ENCODE data around the gene ALDH9A1.

ALDH9A1 gene

DNA sequence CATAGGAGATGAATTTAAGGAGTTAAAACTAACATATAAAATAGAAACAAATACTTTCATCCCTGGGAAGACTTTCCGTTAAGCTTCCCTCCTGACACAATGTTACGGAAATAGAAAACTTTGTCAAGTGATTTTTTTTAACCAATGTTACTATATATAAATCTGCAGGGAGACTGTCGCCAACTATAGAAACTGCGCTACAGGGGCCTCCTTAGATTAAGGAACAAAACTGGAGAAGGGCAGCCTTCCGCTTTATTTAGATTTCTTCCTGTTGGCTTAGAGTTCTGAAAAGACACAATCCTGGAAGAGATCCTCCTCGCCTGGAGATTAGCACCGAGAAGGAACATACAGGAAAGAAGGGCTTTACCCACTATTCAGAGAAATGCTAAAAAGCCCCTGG, 65.9 kb downstream of the ALDH9A1 start:
- no peak for TF ChIP-seq CTCF (IDR thresholded peaks at IDR 0.05; ENCODE audit: borderline replicate concordance, control extremely low read depth, extremely low read depth, insufficient read depth, missing control alignments)
- in situ Hi-C loops (cut with MboI; ENCODE audit: low sequenced_read_pairs, unreplicated experiment), result no loop called here
- no peak for DNase-seq (ENCODE audit: low spot score)

GRCh38 chr1:165632152-165632469, 66.3 kb downstream of the ALDH9A1 start:
- in situ Hi-C loops (cut with MboI; ENCODE audit: low sequenced_read_pairs, unreplicated experiment), result no loop called here
- TF ChIP-seq CTCF (IDR thresholded peaks at IDR 0.05; ENCODE audit: borderline replicate concordance, control extremely low read depth, extremely low read depth, insufficient read depth, missing control alignments), result no peak
- DNase-seq (ENCODE audit: low spot score), result no peak

GRCh38 chr1:165631342-165632151, 66.8 kb downstream of the ALDH9A1 start:
- DNase-seq (ENCODE audit: low spot score), result peak; percentile 31
- in situ Hi-C loops (cut with MboI; ENCODE audit: low sequenced_read_pairs, unreplicated experiment), result no loop called here
- no peak for TF ChIP-seq CTCF (IDR thresholded peaks at IDR 0.05; ENCODE audit: borderline replicate concordance, control extremely low read depth, extremely low read depth, insufficient read depth, missing control alignments)

GRCh38 chr1:165630629-165631341, 67.6 kb downstream of the ALDH9A1 start, which contains the start of gene MGST3:
Gene MGST3 (plus strand): TSS chr1:165631234. CDS start chr1:165649848, 18,614 bp downstream.
- TF ChIP-seq CTCF (IDR thresholded peaks at IDR 0.05; ENCODE audit: borderline replicate concordance, control extremely low read depth, extremely low read depth, insufficient read depth, missing control alignments), result no peak
- DNase-seq (ENCODE audit: low spot score), result peak; percentile 94
- in situ Hi-C loops (cut with MboI; ENCODE audit: low sequenced_read_pairs, unreplicated experiment), result no loop called here

DNA sequence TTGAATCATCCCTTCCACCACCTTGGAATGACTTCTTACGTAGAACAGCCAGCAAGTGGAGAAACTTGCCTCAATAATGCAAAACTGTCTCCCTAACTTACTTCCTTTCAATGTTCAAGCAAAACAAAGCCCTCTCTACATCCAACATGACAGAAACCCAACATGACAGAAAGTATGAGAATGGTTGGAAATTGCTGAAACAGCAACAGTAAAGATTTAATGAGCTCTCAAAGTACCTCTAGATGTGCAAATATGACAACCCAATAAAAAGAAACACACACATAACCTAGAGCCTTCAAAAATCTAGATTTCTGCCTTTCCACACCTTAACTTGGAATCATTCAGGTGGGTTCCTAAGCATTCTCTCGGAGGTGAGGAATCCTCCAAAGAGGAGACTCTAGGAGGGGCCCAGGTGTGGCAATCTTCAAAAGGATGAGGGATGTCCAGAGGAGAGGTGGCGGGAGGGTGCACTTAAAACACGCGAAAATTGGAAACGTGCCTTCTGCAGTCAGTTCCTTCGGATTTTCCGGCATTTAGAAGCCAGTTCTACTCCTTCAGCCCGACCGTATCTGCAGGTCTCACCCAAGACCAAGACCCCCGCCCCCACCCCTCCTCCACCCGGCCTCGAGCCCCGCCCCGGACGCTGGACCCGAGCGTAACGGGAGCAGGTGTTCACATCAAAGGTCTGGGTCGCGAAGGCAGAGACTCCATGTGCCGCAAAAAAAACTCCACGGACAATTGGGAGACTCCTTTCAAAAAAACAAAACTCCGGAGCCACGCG, 68.3 kb downstream of the ALDH9A1 start:
- no peak for DNase-seq (ENCODE audit: low spot score)
- TF ChIP-seq CTCF (IDR thresholded peaks at IDR 0.05; ENCODE audit: borderline replicate concordance, control extremely low read depth, extremely low read depth, insufficient read depth, missing control alignments), result no peak
- in situ Hi-C loops (cut with MboI; ENCODE audit: low sequenced_read_pairs, unreplicated experiment), result no loop called here

GRCh38 chr1:165629151-165629550, 69.2 kb downstream of the ALDH9A1 start:
- TF ChIP-seq CTCF (IDR thresholded peaks at IDR 0.05; ENCODE audit: borderline replicate concordance, control extremely low read depth, extremely low read depth, insufficient read depth, missing control alignments), result no peak
- DNase-seq (ENCODE audit: low spot score), result no peak
- in situ Hi-C loops (cut with MboI; ENCODE audit: low sequenced_read_pairs, unreplicated experiment), result no loop called here
